HG02870 (cell line): ENCODE measurements around the gene DES.
A peak's percentile ranks its signal among the peaks of the same experiment; 100 is the strongest.
"Not testable (repeated sequence)": the region's sequence is repeated elsewhere in the genome, so short reads cannot be mapped to it uniquely, and the experiment has no call there.

ENCODE experiments used
- ATAC-seq: cut with Tn5 transposase; IDR thresholded peaks from one replicate; pipeline ENCODE4 v1.9.1; 2021; ENCODE audit warnings: mild to moderate bottlenecking, moderate library complexity; ENCODE audit not compliant: unreplicated experiment

Gene DES

GRCh38 chr2:219399716-219400478, 18.3 kb upstream of the DES start:
- no peak for ATAC-seq

GRCh38 chr2:219400562-219400961, 17.6 kb upstream of the DES start:
- no peak for ATAC-seq

DNA sequence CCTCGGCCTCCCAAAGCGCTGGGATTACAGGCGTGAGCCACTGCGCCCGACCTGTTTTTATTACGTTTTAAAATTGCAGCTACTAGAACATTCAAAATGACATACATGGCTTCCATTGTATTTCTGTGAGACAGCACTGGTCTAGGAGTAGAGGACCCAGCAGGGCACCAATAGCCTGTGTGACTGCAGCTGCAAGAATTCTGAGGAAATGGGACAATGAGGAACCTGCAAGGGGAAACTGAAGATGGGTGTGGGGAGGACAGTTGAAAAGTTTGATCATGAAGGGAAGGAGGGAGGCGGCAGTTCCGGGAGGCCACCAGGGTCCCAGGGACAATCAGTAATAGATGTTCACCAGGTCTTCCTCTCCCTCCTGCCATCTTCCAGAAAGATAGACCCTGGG, 16.6 kb upstream of the DES start:
- ATAC-seq = no peak

GRCh38 chr2:219402665-219403515, 15.3 kb upstream of the DES start:
- peak; percentile 85 for ATAC-seq

- no peak for ATAC-seq
These were observed 14.3 kb upstream of the DES start for GRCh38 chr2:219403861-219404260.

DNA sequence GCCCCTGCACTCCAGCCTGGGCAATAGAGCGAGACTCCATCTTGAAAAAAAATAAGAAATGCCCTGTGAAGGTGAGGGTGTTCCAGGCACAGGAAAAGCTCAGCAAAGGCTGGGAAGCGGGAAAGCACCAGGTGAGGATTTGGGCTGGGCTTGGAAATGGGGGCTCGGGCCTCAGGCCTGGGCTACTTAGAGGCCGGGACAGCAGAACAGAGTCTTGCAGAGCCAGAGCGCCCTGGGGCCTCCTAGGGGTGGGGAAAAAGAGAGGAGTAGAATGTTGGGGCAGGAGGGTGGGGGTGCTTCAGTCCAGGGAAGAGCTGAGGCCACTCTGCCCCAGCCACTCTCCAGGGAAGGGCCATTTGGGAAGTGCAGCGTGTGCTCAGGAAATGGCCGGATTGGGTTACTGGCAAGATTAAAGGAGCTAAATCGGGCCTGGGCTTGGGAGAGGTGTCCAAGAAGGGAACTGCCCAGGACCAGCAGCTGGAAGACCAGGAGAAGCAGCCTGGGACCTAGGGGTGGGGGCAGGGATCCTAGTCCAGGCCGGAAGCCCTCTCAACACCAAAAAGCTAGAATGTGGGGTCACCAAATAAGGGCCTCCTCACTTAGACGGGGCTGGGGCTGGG, 13.8 kb upstream of the DES start:
- ATAC-seq = no peak

DNA sequence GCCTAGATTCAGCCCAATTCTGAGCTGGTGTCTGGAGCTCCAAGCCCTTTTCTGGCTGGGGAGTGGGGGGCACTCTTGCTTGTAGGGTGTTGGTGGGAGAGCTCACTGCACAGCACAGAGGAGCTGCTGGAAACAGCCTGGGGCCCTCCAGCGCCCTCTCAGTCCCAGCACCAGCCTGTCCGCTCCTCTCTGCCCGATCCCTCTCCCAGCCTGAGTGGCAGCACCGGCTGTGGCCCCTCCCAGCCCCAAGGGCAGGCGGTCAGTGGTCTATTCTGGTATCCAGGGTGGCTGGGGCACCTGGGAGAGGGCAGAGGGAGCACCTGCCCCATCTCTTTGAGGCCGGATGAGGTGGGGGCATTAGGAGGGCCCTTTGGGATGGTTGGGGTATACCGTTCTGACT, 13.2 kb upstream of the DES start:
- ATAC-seq = no peak

DNA sequence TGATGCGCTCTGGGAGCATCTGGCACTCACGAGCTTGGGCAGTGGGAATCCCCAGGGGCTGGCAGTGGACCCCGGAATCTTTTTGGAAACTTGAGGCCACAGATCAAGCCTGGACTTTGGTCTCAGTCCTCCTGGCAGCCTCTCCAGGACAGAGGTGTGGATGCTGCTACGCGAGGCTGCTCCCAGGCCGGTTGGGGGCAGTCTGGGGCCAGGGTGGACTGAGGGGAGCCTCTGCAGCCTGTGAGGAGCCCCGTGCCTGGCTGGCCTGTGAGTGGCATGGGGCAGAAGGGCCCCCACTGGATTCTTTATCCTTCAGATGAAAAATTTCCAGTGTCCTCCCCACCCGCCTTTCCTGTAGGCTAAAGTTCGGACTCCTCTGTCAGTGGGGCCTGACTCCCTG, 12.7 kb upstream of the DES start:
- no peak for ATAC-seq

- ATAC-seq = no peak
These were observed 12.0 kb upstream of the DES start for GRCh38 chr2:219405958-219406860.

DNA sequence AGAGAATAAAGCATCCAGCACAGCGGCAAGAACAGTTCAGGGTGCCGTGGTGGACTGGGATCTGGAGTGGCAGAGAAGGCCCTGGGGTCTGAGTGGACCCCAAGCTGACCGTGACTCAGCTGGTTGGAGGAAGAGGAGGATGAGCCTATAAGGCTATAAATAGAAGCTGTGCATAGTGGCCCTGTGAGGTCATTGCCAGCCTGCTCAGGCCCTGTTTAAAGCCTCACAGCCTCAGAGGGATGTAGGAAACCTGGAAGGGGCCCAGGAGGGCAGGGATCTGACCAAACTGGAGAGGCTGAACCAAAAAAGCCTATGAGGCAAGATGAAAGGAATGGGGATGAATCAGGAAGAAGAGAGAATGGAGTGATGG, 11.3 kb upstream of the DES start:
- no peak for ATAC-seq

- not testable (repeated sequence) for ATAC-seq
These were observed 10.8 kb upstream of the DES start for GRCh38 chr2:219407343-219407742.

- no peak for ATAC-seq
These were observed 10.0 kb upstream of the DES start for GRCh38 chr2:219408204-219408603.

DNA sequence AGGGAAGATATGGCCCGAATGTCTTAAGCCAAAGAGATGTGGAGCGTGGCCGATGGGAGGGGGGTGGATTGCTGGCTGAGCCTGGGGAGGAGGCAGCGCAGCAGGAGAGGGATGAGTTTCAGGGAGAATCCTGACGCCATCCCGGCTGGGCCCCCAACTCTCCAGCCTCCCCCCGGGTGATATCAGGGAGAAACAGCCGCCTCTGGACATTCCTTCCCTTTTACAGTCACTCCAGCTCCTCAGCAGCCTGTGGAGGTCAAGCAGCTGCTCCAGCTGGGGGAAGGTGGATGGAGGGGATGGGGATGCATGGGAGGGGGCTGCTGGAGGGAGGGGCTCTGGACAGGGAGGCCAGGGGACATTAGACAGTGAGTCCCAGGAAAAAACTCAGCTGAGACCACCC, 9.5 kb upstream of the DES start:
- ATAC-seq = no peak

- no peak for ATAC-seq
These were observed 8.6 kb upstream of the DES start for GRCh38 chr2:219409619-219410018.

DNA sequence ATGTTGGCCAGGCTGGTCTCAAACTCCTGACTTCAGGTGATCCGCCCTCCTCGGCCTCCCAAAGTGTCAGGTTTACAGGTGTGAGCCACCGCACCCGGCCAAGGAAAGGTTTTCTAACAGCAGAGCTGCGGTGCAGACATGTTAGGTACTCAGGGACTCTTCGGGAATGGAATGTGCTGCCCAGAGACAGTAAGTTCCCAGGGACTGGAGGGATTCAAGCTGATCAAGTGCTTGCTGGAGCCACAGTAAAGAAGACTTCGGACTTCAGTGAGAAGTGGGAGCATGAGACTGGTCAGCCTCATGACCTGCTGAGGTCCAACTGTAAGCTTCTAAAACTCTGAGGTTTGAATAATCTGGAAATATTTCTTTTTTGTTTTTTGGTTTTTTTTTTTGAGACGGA, 7.8 kb upstream of the DES start:
- no peak for ATAC-seq

GRCh38 chr2:219414857-219415256, 3.3 kb upstream of the DES start:
- ATAC-seq = no peak

DNA sequence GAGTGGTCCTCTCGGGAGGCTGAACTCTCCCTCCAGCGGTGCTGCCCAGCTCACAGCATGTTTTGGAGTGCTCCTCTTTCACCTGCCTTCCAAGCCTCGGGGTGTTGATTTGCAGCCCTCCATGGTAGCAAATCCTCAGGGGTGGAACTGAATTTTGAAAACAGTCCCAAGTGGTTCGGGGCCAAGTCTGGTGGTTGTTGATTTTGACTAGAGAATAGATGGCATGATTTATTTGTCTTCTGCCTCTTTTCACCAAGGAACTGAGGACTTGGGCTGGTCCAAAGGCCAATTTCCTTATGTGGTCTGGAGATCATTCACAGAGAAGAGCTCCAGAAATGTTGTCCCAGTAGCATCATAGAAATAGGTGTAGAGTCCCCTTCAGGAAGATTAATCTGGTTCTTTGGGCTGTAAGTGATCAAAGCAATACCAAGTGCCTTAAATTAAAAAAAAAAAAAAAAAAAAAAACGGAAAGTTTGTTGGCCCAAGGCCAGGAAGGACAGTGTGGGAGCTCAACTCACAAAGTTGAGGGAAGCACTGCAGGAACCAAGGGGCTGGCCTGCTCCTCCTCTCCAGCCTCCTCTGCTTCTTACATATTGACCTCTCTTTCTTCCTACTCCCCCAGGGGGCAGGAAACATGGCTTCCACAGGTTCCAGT, 2.5 kb upstream of the DES start:
- ATAC-seq = no peak

GRCh38 chr2:219416235-219416602, 2.0 kb upstream of the DES start:
- ATAC-seq = no peak

- no peak for ATAC-seq
These were observed 1.2 kb upstream of the DES start for GRCh38 chr2:219416938-219417337.

GRCh38 chr2:219417374-219417773, 803 bp upstream of the DES start:
- ATAC-seq = no peak

- ATAC-seq = no peak
These were observed 791 bp downstream of the DES start for GRCh38 chr2:219419012-219419324.
